GM12878 (cell line): Measurements from ENCODE around the gene PYGM. TPM values are rescaled to one million over a fixed set of nuclear protein-coding genes. Genes with fewer than 3 reads are reported as not detected.

ENCODE experiments used
- ATAC-seq: fragments of 200-7000 bp; cut with Tn5 transposase; 3 replicates; pipeline ENCODE4 v1.9.1; 2020; ENCODE audit warnings: mild to moderate bottlenecking, moderate library complexity
- BruUV-seq: library from RNA; stranded (reverse); fragments of 400-500 nt; replicated peaks from 2 replicates; lab custom pipeline; 2021; lab: Mats Ljungman, UMichigan
- CTCF ChIA-PET: fragments of 300-600 bp; sonication (Branson Sonifier 250); formaldehyde crosslinking; extraction: SDS; loops from one replicate; lab custom pipeline; 2021; ENCODE audit warnings: inconsistent platforms; lab: Yijun Ruan, JAX
- POLR2A ChIA-PET: fragments of 350-600 bp; formaldehyde crosslinking; extraction: SDS; loops from one replicate; lab custom pipeline; 2021; ENCODE audit warnings: inconsistent platforms; lab: Charles Lee
- RAD21 ChIA-PET: fragments of 300-600 bp; sonication (Branson Sonifier 250); formaldehyde crosslinking; loops from one replicate; lab custom pipeline; 2023; ENCODE audit warnings: antibody characterized with exemption; ENCODE audit not compliant: unreplicated experiment; lab: Charles Lee
- SMC1A ChIA-PET: fragments of 300-600 bp; sonication (Branson Sonifier 250); formaldehyde crosslinking; loops from one replicate; lab custom pipeline; 2023; ENCODE audit not compliant: unreplicated experiment, uncharacterized antibody; lab: Charles Lee
- DNase-seq: peaks from one replicate; pipeline ENCODE4 v3.0.0-alpha.2; 2011; ENCODE audit warnings: low read depth, low spot score
- FAIRE-seq: peaks from 3 replicates; lab custom pipeline; 2011; peaks lifted over from hg19 to GRCh38; lab: Jason Lieb, UNC
- H2AFZ ChIP-seq: 2 replicates; pipeline ENCODE4 v1.6.0; 2011; ENCODE audit warnings: low read depth, low read length, control low read depth; ENCODE audit not compliant: control insufficient read depth
- H3K27ac ChIP-seq: 2 replicates; pipeline ENCODE4 v1.5.1; 2011; ENCODE audit warnings: control low read depth; ENCODE audit not compliant: control insufficient read depth, insufficient read depth
- H3K27me3 ChIP-seq, 2 experiments: replicated peaks in 1 of 2; 2 replicates each; pipeline versions ENCODE4 v1.6.0 to v1.6.1; 2011; ENCODE audit warnings: low read length in 1 of 2; ENCODE audit not compliant: control insufficient read depth in 2 of 2, insufficient read depth in 2 of 2
- H3K36me3 ChIP-seq, 2 experiments: 2 replicates each; pipeline ENCODE4 v1.5.1; 2011; ENCODE audit warnings: low read length in 1 of 2; ENCODE audit not compliant: control insufficient read depth in 2 of 2, insufficient read depth in 2 of 2
- H3K4me1 ChIP-seq: 2 replicates; pipeline ENCODE4 v1.6.1; 2011; ENCODE audit warnings: mild to moderate bottlenecking, low read length, moderate library complexity, mixed read lengths; ENCODE audit not compliant: control insufficient read depth, insufficient read depth
- H3K4me2 ChIP-seq: 2 replicates; pipeline ENCODE4 v1.6.0; 2011; ENCODE audit warnings: control low read depth; ENCODE audit not compliant: control insufficient read depth, insufficient read depth
- H3K4me3 ChIP-seq: fragments of 200-600 bp; sonication (generic); 2 replicates; pipeline ENCODE4 v1.5.1; 2016
- H3K79me2 ChIP-seq: 2 replicates; pipeline ENCODE4 v1.6.0; 2011; ENCODE audit warnings: low read length; ENCODE audit not compliant: control insufficient read depth, insufficient read depth
- H3K9ac ChIP-seq: 2 replicates; pipeline ENCODE4 v1.8.0; 2011; ENCODE audit warnings: low read length, control low read depth, mixed read lengths; ENCODE audit not compliant: control insufficient read depth, insufficient read depth
- H3K9me3 ChIP-seq: replicated peaks from 3 replicates; pipeline ENCODE4 v1.5.1; 2011; ENCODE audit warnings: mild to moderate bottlenecking, low read length; ENCODE audit not compliant: control insufficient read depth, insufficient read depth
- H4K20me1 ChIP-seq: 2 replicates; pipeline ENCODE4 v1.6.0; 2011; ENCODE audit not compliant: control insufficient read depth, insufficient read depth
- JUND ChIP-seq: IDR thresholded peaks from 2 replicates; pipeline ENCODE4 v1.6.1; 2012; ENCODE audit warnings: low read depth, mild to moderate bottlenecking, low read length, improper control_type of control experiment, moderate library complexity
- LARP7 ChIP-seq: fragments of 450-650 bp; IDR thresholded peaks from 2 replicates; pipeline ENCODE4 v1.6.1; 2017; ENCODE audit warnings: mild to moderate bottlenecking
- MTA2 ChIP-seq: fragments of 450-650 bp; IDR thresholded peaks from 2 replicates; pipeline ENCODE4 v1.6.1; 2016; ENCODE audit warnings: low read depth, mild to moderate bottlenecking, moderate library complexity
- NBN ChIP-seq: fragments of 450-650 bp; IDR thresholded peaks from 2 replicates; pipeline ENCODE4 v1.6.1; 2016
- SP1 ChIP-seq: IDR thresholded peaks from one replicate; pipeline ENCODE4 v1.6.1; 2011; ENCODE audit warnings: low read depth, low read length
- SRF ChIP-seq, 2 experiments: IDR thresholded peaks; 2 replicates each; pipeline ENCODE4 v1.6.1; 2011; ENCODE audit warnings: low read depth in 2 of 2, low read length in 2 of 2, mild to moderate bottlenecking in 1 of 2, moderate library complexity in 1 of 2
- YBX1 ChIP-seq: fragments of 450-650 bp; IDR thresholded peaks from 2 replicates; pipeline ENCODE4 v1.6.1; 2016; ENCODE audit warnings: antibody characterized with exemption
- YY1 ChIP-seq: IDR thresholded peaks from 2 replicates; pipeline ENCODE4 v1.6.1; 2011; ENCODE audit warnings: low read depth, mild to moderate bottlenecking, low read length
- WGBS: methylation state at CpG from one replicate; pipeline ENCODE4 v1.1.6; 2016; ENCODE audit warnings: low lambda C conversion rate; ENCODE audit not compliant: insufficient replicate concordance, insufficient coverage; ENCODE audit errors: missing lambda C conversion rate; 5-methylcytosine and 5-hydroxymethylcytosine counted together
- in situ Hi-C: fragments of 300-500 bp; cut with MboI; formaldehyde crosslinking; loops from 9 replicates; pipeline ENCODE4 v1.14.3; 2018; ENCODE audit warnings: mixed read lengths
- intact Hi-C: fragments of 100-400 bp; cut with micrococcal nuclease; formaldehyde crosslinking; loops from one replicate; pipeline ENCODE4 v1.14.2; 2022; ENCODE audit not compliant: unreplicated experiment
- polyA plus RNA-seq, 11 experiments: library from polyadenylated mRNA; depleted of rRNA in 4 of 11; unstranded in 6 of 11; stranded (reverse) in 5 of 11; fragments of >200 nt; fragmentation: Nextera tagmentation in 4 of 11; fragmentation: Illumina TruSeq in 1 of 11; extraction: Ambion mirVana in 4 of 11; extraction: Trizol in 1 of 11; gene quantifications; 1 replicate in 1 of 11; 2 replicates in 10 of 11; pipeline versions ENCODE4 v1.2.1 to v1.2.3, GENCODE V29; 2011 to 2016; ENCODE audit warnings: inconsistent platforms in 2 of 11, missing spikeins in 2 of 11, low read depth in 1 of 11
- total RNA-seq, 4 experiments: library from RNA; depleted of rRNA in 3 of 4; stranded (reverse); fragments of >200 nt in 3 of 4; fragmentation: Illumina TruSeq in 1 of 4; extraction: Trizol in 1 of 4; gene quantifications; 2 replicates each; pipeline versions ENCODE4 v1.2.1 to v1.2.3, GENCODE V29; 2013 to 2021
- TF ChIP-seq, protein P1 (sequence below): fragments of 450-650 bp; IDR thresholded peaks from 2 replicates; pipeline ENCODE4 v1.6.1; 2017; ENCODE audit warnings: borderline replicate concordance
- TF ChIP-seq, protein P2 (sequence below): fragments of 150-350 bp; IDR thresholded peaks from 2 replicates; pipeline ENCODE4 v1.6.1; 2016; ENCODE audit warnings: low read depth, low read length
- TF ChIP-seq, protein P3 (sequence below): IDR thresholded peaks from 2 replicates; pipeline ENCODE4 v1.6.1; 2012; ENCODE audit warnings: low read length, inconsistent platforms
- TF ChIP-seq, protein P4 (sequence below): IDR thresholded peaks from 2 replicates; pipeline ENCODE4 v1.6.1; 2011; ENCODE audit warnings: mild to moderate bottlenecking, low read depth, low read length, moderate library complexity; ENCODE audit not compliant: insufficient replicate concordance

PYGM gene
- total and polyA plus RNA-seq, 10 of the 15 experiments (the other 5 are each of a cell fraction or from before 2014, with no cell fraction given), result 0.04 to 3.7 (median 0.27) TPM; not detected in 1

DNA sequence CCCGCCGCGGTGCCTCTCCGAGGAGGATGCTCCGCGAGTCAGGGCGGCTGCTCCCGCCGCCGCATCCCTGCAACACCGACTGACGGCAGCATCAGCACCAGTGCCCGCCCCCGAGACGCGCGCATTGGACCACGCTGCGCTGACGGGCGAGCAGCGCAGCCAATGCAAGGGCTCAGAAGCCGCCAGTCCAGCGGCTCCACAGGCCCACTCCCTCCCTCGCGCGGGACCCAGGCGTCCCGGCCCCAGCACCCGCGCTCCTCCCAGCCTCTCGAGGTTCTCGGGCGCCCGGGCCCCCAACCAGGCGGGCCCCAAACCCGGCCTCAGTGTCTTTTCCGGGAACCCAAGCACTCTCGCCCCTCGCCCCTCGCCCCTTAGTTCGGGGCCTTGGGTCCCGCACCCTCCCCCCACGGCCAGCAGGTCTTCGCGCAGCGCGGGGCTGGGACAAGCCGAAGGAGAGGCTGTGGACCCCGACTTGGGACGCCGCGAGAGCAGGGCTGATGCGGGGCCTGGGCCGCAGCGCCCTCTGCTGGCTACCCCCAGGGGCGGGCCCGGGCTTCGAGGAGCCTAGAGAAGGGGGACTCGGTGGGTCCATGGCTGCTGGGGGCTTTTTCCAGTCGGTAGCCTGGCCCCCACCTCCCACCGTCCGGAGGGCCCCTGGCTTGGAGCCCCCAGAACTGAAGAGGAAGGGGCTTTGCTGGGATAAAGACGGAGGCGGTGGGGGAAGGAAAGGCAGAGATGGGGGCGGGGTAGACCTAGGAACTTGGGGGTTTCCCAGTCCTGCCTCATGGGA lies 36.5 kb downstream of the PYGM start, which contains the start of gene NRXN2 (continued):
- TF ChIP-seq SRF (IDR thresholded peaks at IDR 0.05; ENCODE audit: low read depth in 2 of 2, low read length in 2 of 2), result no peak
- peak; percentile 66; the same call in 1 of the 2 replicates for TF ChIP-seq NBN
- TF ChIP-seq YY1, result peak; percentile 46
- TF ChIP-seq, protein P1, sequence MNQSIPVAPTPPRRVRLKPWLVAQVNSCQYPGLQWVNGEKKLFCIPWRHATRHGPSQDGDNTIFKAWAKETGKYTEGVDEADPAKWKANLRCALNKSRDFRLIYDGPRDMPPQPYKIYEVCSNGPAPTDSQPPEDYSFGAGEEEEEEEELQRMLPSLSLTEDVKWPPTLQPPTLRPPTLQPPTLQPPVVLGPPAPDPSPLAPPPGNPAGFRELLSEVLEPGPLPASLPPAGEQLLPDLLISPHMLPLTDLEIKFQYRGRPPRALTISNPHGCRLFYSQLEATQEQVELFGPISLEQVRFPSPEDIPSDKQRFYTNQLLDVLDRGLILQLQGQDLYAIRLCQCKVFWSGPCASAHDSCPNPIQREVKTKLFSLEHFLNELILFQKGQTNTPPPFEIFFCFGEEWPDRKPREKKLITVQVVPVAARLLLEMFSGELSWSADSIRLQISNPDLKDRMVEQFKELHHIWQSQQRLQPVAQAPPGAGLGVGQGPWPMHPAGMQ, result no peak
- TF ChIP-seq SP1, result peak; percentile 93

DNA sequence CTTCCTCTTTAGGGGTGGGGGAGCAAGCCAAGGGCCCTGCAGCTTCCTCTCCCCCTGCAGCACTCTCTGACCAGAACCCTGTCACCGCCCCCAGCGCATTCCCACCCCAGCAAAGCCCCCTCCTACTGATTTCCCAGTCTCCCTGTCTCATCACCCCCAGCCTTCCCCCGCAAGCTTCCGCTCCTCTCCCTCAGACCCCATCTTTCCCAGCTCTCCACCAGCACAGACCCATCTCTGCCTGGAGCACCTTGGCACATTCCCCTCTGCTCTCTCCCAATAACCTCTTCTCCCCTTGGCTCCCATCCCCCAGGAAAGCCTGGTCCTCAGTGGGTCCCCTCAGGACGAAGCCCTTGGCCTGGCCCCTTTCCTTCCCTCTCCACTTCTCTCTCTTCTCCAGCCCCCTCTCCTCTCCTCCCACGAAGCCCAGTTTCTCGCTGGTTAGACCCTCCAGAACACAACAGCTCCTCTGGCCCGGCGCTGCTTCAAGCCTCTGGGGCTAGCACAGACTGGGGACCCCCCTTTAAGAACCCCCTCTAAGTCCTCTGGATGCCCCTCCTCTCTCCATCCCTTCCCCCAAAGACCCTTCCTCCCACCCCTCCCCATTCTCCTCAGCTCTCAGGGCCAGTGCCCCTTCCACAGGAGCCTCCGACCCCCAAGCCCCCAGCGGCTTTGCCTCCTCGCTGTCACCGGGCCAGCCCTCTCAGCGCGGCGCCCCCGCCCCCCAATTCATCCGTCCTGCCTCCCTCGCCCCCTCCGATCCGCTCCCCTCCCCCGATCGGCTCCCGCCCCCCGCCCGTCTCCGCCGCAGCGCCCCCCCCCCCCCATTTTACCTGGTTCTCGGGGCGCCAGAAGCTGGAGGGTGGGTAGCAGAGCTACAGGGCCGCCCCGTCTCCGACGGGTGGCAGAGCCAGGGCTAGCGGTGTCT lies 37.4 kb downstream of the PYGM start:
- 4% methylated on average over 11 of the region's 36 CpGs for WGBS
- Histone ChIP-seq H3K4me3 (no peak overlapping the region), H3K4me2 (no peak overlapping the region), H3K27me3 (peaks cover 3 to 9% of the 10 kb centered on the region in 2 experiments; a peak in 2 of 4 replicates), H4K20me1 (no peaks in the 10 kb centered on the region), H3K36me3 (no peaks in the 10 kb centered on the region; a peak in 1 of 4 replicates), H3K9me3 (no peaks in the 10 kb centered on the region), H3K79me2 (no peaks in the 10 kb centered on the region), H3K4me1 (peaks cover 10% of the 10 kb centered on the region), H3K9ac (no peak overlapping the region), H3K27ac (no peak overlapping the region), H2AFZ (no peak overlapping the region)
- intact Hi-C loops (loop anchor here (2.0 kb wide), 2 partner anchors 34 to 70 kb away; no protein-coding TSS in a partner anchor), in situ Hi-C loops (no loop called here)
- FAIRE-seq (no peak), DNase-seq (no peak), ATAC-seq (no peak)
- ChIA-PET POLR2A (interaction anchor here (0.6 kb wide), 1 partner anchor 459 kb away, joined by 3 read pairs; the partner anchor contains the start of gene CAPN1), RAD21 (interaction anchor here (0.9 to 1.2 kb wide), 2 partner anchors 34 to 71 kb away, joined by 3 to 6 read pairs; no protein-coding TSS in a partner anchor), CTCF (interaction anchor here (0.7 to 1.8 kb wide), 3 partner anchors 18 to 36 kb away, joined by 3 to 9 read pairs (median 4); no protein-coding TSS in a partner anchor), SMC1A (interaction anchor here (0.6 kb wide), 2 partner anchors 34 to 485 kb away, joined by 3 read pairs; no protein-coding TSS in a partner anchor)
- no TSS peak for BruUV-seq
- TF ChIP-seq, protein P2, sequence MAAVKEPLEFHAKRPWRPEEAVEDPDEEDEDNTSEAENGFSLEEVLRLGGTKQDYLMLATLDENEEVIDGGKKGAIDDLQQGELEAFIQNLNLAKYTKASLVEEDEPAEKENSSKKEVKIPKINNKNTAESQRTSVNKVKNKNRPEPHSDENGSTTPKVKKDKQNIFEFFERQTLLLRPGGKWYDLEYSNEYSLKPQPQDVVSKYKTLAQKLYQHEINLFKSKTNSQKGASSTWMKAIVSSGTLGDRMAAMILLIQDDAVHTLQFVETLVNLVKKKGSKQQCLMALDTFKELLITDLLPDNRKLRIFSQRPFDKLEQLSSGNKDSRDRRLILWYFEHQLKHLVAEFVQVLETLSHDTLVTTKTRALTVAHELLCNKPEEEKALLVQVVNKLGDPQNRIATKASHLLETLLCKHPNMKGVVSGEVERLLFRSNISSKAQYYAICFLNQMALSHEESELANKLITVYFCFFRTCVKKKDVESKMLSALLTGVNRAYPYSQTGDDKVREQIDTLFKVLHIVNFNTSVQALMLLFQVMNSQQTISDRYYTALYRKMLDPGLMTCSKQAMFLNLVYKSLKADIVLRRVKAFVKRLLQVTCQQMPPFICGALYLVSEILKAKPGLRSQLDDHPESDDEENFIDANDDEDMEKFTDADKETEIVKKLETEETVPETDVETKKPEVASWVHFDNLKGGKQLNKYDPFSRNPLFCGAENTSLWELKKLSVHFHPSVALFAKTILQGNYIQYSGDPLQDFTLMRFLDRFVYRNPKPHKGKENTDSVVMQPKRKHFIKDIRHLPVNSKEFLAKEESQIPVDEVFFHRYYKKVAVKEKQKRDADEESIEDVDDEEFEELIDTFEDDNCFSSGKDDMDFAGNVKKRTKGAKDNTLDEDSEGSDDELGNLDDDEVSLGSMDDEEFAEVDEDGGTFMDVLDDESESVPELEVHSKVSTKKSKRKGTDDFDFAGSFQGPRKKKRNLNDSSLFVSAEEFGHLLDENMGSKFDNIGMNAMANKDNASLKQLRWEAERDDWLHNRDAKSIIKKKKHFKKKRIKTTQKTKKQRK, result no peak
- no peak for TF ChIP-seq MTA2
- TF ChIP-seq YBX1, result no peak
- TF ChIP-seq, protein P3, sequence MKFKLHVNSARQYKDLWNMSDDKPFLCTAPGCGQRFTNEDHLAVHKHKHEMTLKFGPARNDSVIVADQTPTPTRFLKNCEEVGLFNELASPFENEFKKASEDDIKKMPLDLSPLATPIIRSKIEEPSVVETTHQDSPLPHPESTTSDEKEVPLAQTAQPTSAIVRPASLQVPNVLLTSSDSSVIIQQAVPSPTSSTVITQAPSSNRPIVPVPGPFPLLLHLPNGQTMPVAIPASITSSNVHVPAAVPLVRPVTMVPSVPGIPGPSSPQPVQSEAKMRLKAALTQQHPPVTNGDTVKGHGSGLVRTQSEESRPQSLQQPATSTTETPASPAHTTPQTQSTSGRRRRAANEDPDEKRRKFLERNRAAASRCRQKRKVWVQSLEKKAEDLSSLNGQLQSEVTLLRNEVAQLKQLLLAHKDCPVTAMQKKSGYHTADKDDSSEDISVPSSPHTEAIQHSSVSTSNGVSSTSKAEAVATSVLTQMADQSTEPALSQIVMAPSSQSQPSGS, result no peak
- no peak for TF ChIP-seq LARP7
- TF ChIP-seq JUND, result no peak
- TF ChIP-seq, protein P4, sequence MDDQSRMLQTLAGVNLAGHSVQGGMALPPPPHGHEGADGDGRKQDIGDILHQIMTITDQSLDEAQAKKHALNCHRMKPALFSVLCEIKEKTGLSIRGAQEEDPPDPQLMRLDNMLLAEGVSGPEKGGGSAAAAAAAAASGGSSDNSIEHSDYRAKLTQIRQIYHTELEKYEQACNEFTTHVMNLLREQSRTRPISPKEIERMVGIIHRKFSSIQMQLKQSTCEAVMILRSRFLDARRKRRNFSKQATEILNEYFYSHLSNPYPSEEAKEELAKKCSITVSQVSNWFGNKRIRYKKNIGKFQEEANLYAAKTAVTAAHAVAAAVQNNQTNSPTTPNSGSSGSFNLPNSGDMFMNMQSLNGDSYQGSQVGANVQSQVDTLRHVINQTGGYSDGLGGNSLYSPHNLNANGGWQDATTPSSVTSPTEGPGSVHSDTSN, result no peak
